Measurements from ENCODE around the gene EHMT2. TPM values are rescaled to one million over a fixed set of nuclear protein-coding genes. Genes with fewer than 3 reads are reported as not detected.
"Not testable (repeated sequence)": the region's sequence is repeated elsewhere in the genome, so short reads cannot be mapped to it uniquely, and the experiment has no call there.

EHMT2 gene
- polyA plus RNA-seq, 3 donors = 9.9 to 52.8 (median 16.0) TPM

DNA sequence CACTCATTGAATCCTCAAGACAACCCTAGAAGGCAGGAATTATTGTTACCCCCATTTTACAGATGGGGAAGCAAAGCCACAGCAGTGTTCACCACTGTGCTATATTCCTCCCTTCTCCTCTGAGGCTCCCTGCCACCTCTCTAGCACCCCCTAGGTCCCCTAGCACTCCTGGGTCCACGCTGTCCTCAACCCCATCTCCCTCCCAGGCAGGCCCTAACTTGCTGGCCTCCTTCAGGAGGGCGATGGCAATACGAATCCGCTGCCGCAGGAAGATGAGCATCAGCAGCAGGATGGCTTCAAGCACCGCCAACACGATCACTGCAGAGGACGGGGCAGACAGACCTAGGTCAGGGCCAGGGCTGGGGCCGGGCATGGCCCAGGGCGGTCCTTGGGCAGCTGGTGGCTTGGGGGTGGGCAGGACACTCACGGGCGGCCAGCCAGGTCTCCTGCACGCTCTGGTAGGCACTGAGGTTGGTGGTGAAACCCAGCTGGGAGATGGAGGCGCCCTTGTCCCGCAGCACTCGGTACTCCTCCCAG is 27.0 kb downstream of the EHMT2 start:
- no peaks in the 10 kb centered on the region for H3K9me3 Mint-ChIP-seq
- TF ChIP-seq, protein P1, sequence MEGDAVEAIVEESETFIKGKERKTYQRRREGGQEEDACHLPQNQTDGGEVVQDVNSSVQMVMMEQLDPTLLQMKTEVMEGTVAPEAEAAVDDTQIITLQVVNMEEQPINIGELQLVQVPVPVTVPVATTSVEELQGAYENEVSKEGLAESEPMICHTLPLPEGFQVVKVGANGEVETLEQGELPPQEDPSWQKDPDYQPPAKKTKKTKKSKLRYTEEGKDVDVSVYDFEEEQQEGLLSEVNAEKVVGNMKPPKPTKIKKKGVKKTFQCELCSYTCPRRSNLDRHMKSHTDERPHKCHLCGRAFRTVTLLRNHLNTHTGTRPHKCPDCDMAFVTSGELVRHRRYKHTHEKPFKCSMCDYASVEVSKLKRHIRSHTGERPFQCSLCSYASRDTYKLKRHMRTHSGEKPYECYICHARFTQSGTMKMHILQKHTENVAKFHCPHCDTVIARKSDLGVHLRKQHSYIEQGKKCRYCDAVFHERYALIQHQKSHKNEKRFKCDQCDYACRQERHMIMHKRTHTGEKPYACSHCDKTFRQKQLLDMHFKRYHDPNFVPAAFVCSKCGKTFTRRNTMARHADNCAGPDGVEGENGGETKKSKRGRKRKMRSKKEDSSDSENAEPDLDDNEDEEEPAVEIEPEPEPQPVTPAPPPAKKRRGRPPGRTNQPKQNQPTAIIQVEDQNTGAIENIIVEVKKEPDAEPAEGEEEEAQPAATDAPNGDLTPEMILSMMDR (IDR thresholded peaks at IDR 0.05) = no peak
- H3K79me2 ChIP-seq (ENCODE audit: insufficient read depth, low read length) = no peaks in the 10 kb centered on the region
- H3K27ac ChIP-seq (ENCODE audit: low read depth in 1 of 2, low read length in 2 of 2) = no peak overlapping the region
- WGBS (ENCODE audit: insufficient coverage) = over 99% methylated on average over 13 of the region's 16 CpGs
- no peak overlapping the region for H3K4me2 ChIP-seq (replicated peaks; ENCODE audit: extremely low read depth, low read length, poor library complexity, severe bottlenecking)
- peak overlapping the region in 1 of 7 donors; percentile 11 for H3K27ac Mint-ChIP-seq
- no peaks in the 10 kb centered on the region for H3K36me3 Mint-ChIP-seq
- H3K4me1 Mint-ChIP-seq = no peaks in the 10 kb centered on the region
- H3K36me3 ChIP-seq (replicated peaks in 1 of 2; ENCODE audit: control insufficient read depth in 1 of 2, insufficient read depth in 2 of 2, low read length in 2 of 2) = no peaks in the 10 kb centered on the region
- peaks cover 1 to 6% (median 4%) of the 10 kb centered on the region in 3 donors for H3K27me3 Mint-ChIP-seq (ENCODE audit: low read depth in 3 of 3)
- DNase-seq = no peak
- no peak overlapping the region for H2AFZ ChIP-seq (ENCODE audit: insufficient read depth, low read depth, low read length, poor library complexity, severe bottlenecking)
- no peak overlapping the region for H3K4me3 Mint-ChIP-seq
- H3K9ac ChIP-seq (ENCODE audit: insufficient read depth, low read length, poor library complexity, severe bottlenecking) = no peak overlapping the region
- intact Hi-C loops (cut with micrococcal nuclease) = no loop called here
- no peaks in the 10 kb centered on the region for H4K20me1 ChIP-seq (ENCODE audit: insufficient read depth, low read length)
- H3K27me3 ChIP-seq (ENCODE audit: control insufficient read depth in 2 of 2, insufficient read depth in 2 of 2, low read length in 2 of 2) = no peaks in the 10 kb centered on the region
- no peak overlapping the region for H3K4me3 ChIP-seq (replicated peaks in 1 of 3; ENCODE audit: low read depth in 2 of 3, low read length in 3 of 3)
- H3K4me1 ChIP-seq (ENCODE audit: control insufficient read depth in 1 of 2, insufficient read depth in 2 of 2, low read length in 2 of 2) = no peaks in the 10 kb centered on the region
- no peaks in the 10 kb centered on the region for H3K9me3 ChIP-seq (replicated peaks in 1 of 2; ENCODE audit: control insufficient read depth in 1 of 2, insufficient read depth in 1 of 2, low read length in 2 of 2)

DNA sequence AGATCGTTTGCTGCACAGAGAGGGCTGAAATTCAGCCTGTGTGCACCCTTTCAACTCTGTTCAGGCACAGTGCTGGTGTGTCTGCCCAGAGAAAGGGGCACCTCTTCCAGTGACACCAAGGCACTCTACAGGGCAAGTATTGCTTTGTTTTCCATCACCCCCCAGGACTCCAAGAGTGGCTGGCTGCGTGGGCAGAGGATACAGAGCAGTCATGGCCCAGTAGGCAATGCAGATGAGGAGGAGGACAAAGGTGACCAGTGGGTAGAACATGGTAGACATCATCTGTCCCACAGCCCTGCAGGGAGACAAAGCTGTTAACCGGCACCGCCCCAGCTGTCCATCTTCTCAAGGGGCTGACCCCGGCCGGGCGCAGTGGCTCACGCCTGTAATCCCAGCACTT is 28.2 kb downstream of the EHMT2 start:
- Histone ChIP-seq H3K4me2 (replicated peaks; ENCODE audit: extremely low read depth, low read length, poor library complexity, severe bottlenecking) (no peak overlapping the region), H3K4me1 (ENCODE audit: control insufficient read depth in 1 of 2, insufficient read depth in 2 of 2, low read length in 2 of 2) (peaks cover 1 to 3% of the 10 kb centered on the region in 2 donors), H3K79me2 (ENCODE audit: insufficient read depth, low read length) (no peaks in the 10 kb centered on the region), H3K27ac (ENCODE audit: low read depth in 1 of 2, low read length in 2 of 2) (no peak overlapping the region), H4K20me1 (ENCODE audit: insufficient read depth, low read length) (no peaks in the 10 kb centered on the region), H3K27me3 (ENCODE audit: control insufficient read depth in 2 of 2, insufficient read depth in 2 of 2, low read length in 2 of 2) (no peaks in the 10 kb centered on the region), H2AFZ (ENCODE audit: insufficient read depth, low read depth, low read length, poor library complexity, severe bottlenecking) (no peak overlapping the region), H3K36me3 (replicated peaks in 1 of 2; ENCODE audit: control insufficient read depth in 1 of 2, insufficient read depth in 2 of 2, low read length in 2 of 2) (no peaks in the 10 kb centered on the region), H3K9me3 (replicated peaks in 1 of 2; ENCODE audit: control insufficient read depth in 1 of 2, insufficient read depth in 1 of 2, low read length in 2 of 2) (no peaks in the 10 kb centered on the region), H3K4me3 (replicated peaks in 1 of 3; ENCODE audit: low read depth in 2 of 3, low read length in 3 of 3) (no peak overlapping the region), H3K9ac (ENCODE audit: insufficient read depth, low read length, poor library complexity, severe bottlenecking) (no peak overlapping the region)
- Mint-ChIP-seq H3K4me3 (no peak overlapping the region), H3K27ac (no peak overlapping the region), H3K36me3 (no peaks in the 10 kb centered on the region), H3K27me3 (ENCODE audit: low read depth in 3 of 3) (peaks cover 0 to 5% (median 4%) of the 10 kb centered on the region in 3 donors), H3K9me3 (no peaks in the 10 kb centered on the region), H3K4me1 (peaks cover 3% of the 10 kb centered on the region)
- TF ChIP-seq, protein P1 (IDR thresholded peaks at IDR 0.05) = no peak
- no peak for DNase-seq
- intact Hi-C loops (cut with micrococcal nuclease) = loop anchor here in 1 of 2 donors (5.0 to 10.0 kb wide), 2 partner anchors 187 to 325 kb away; partner anchors contain the start of genes ATP6V1G2, DDX39B, LY6G5C and NFKBIL1
- WGBS (ENCODE audit: insufficient coverage) = 87% methylated on average over 7 of the region's 8 CpGs

DNA sequence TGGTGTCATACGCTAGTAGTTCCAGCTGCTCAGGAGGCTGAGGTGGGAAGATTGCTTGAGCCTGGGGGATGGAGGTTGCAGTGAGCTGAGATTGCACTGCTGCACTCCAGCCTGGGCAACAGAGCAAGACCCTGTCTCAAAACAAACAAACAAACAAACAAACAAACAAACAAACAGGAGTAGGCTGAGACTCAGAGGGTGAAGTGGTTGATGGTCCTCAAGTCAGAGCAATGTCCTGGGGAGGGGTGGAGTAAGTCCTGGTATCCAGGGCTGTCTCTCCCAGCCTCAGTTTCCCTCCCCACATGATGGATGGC is 28.9 kb downstream of the EHMT2 start:
- not testable (repeated sequence) for H3K9ac ChIP-seq (ENCODE audit: insufficient read depth, low read length, poor library complexity, severe bottlenecking); H3K27ac ChIP-seq (ENCODE audit: low read depth in 1 of 2, low read length in 2 of 2); H3K27me3 Mint-ChIP-seq (ENCODE audit: low read depth in 3 of 3); H3K36me3 Mint-ChIP-seq; H3K36me3 ChIP-seq (replicated peaks in 1 of 2; ENCODE audit: control insufficient read depth in 1 of 2, insufficient read depth in 2 of 2, low read length in 2 of 2); H3K9me3 Mint-ChIP-seq; H3K79me2 ChIP-seq (ENCODE audit: insufficient read depth, low read length); H3K9me3 ChIP-seq (replicated peaks in 1 of 2; ENCODE audit: control insufficient read depth in 1 of 2, insufficient read depth in 1 of 2, low read length in 2 of 2); H4K20me1 ChIP-seq (ENCODE audit: insufficient read depth, low read length); H3K4me2 ChIP-seq (replicated peaks; ENCODE audit: extremely low read depth, low read length, poor library complexity, severe bottlenecking); H2AFZ ChIP-seq (ENCODE audit: insufficient read depth, low read depth, low read length, poor library complexity, severe bottlenecking); DNase-seq; H3K4me3 ChIP-seq (replicated peaks in 1 of 3; ENCODE audit: low read depth in 2 of 3, low read length in 3 of 3); H3K4me3 Mint-ChIP-seq; H3K4me1 Mint-ChIP-seq; H3K27ac Mint-ChIP-seq; H3K27me3 ChIP-seq (ENCODE audit: control insufficient read depth in 2 of 2, insufficient read depth in 2 of 2, low read length in 2 of 2)
- 100% methylated on average over 1 of the region's 1 CpG for WGBS (ENCODE audit: insufficient coverage)
- intact Hi-C loops (cut with micrococcal nuclease) = loop anchor here in 1 of 2 donors (5.0 to 10.0 kb wide), 2 partner anchors 186 to 324 kb away; partner anchors contain the start of genes ATP6V1G2, DDX39B, LY6G5C and NFKBIL1
- peaks cover 7 to 10% of the 10 kb centered on the region in 2 donors for H3K4me1 ChIP-seq (ENCODE audit: control insufficient read depth in 1 of 2, insufficient read depth in 2 of 2, low read length in 2 of 2)

Measured in CD14-positive monocyte (primary cell).